A673 (cell line): ENCODE results near the gene RNF34. TPM values are rescaled to one million over a fixed set of nuclear protein-coding genes. Genes with fewer than 3 reads are reported as not detected.

Source experiments
- BruUV-seq: library from RNA; stranded (reverse); fragments of 400-500 nt; replicated peaks from 2 replicates; lab custom pipeline; 2021; lab: Mats Ljungman, UMichigan
- CTCF ChIA-PET: fragments of 300-600 bp; sonication (Branson Sonifier 250); formaldehyde crosslinking; loops from one replicate; lab custom pipeline; 2022; ENCODE audit warnings: antibody characterized with exemption; lab: Charles Lee
- POLR2A ChIA-PET: fragments of 300-600 bp; sonication (Branson Sonifier 250); formaldehyde crosslinking; loops from one replicate; lab custom pipeline; 2022; ENCODE audit warnings: antibody characterized with exemption; ENCODE audit not compliant: low non-redundant PET; lab: Charles Lee
- DNase-seq: peaks from one replicate; pipeline ENCODE4 v3.0.0-alpha.2; 2015; ENCODE audit warnings: low spot score
- H3K27ac ChIP-seq: fragments of 200-600 bp; sonication (generic); 2 replicates; pipeline ENCODE4 v1.5.1; 2016; ENCODE audit warnings: mixed run types, low read depth, mild to moderate bottlenecking, mixed read lengths, antibody characterized with exemption, low read length; ENCODE audit not compliant: poor library complexity, severe bottlenecking
- H3K27me3 ChIP-seq: fragments of 200-600 bp; sonication (generic); replicated peaks from 2 replicates; pipeline ENCODE4 v1.6.1; 2017; ENCODE audit warnings: mixed run types, low read depth, mild to moderate bottlenecking, mixed read lengths, antibody characterized with exemption, low read length; ENCODE audit not compliant: insufficient read depth, poor library complexity
- H3K36me3 ChIP-seq: fragments of 200-600 bp; sonication (generic); 2 replicates; pipeline ENCODE4 v1.6.1; 2016; ENCODE audit warnings: mixed run types, mild to moderate bottlenecking, mixed read lengths, antibody characterized with exemption, low read length; ENCODE audit not compliant: insufficient read depth, poor library complexity, severe bottlenecking
- H3K4me1 ChIP-seq: fragments of 200-600 bp; sonication (generic); 2 replicates; pipeline ENCODE4 v1.6.1; 2017; ENCODE audit warnings: mixed run types, mild to moderate bottlenecking, mixed read lengths, antibody characterized with exemption, low read length; ENCODE audit not compliant: insufficient read depth, poor library complexity, severe bottlenecking
- H3K4me3 ChIP-seq: fragments of 200-600 bp; sonication (generic); 2 replicates; pipeline ENCODE4 v1.5.1; 2016; ENCODE audit warnings: low read depth, mixed run types, mild to moderate bottlenecking, mixed read lengths, low read length; ENCODE audit not compliant: poor library complexity, severe bottlenecking
- H3K9me3 ChIP-seq: fragments of 200-600 bp; sonication (generic); 2 replicates; pipeline ENCODE4 v1.6.1; 2016; ENCODE audit warnings: mixed run types, low read depth, mild to moderate bottlenecking, mixed read lengths, antibody characterized with exemption, low read length; ENCODE audit not compliant: poor library complexity, severe bottlenecking
- CTCF ChIP-seq: fragments of 300-800, 200-600 bp; sonication (generic); conservative IDR thresholded peaks from 2 replicates; pipeline ENCODE4 v1.5.1; 2017; ENCODE audit warnings: low read depth, mild to moderate bottlenecking, antibody characterized with exemption, low read length, moderate library complexity, mixed read lengths
- EZH2 ChIP-seq: fragments of 200-600 bp; sonication (generic); IDR thresholded peaks from 2 replicates; pipeline ENCODE4 v1.6.1; 2017; ENCODE audit warnings: borderline replicate concordance, low read depth, mild to moderate bottlenecking, mixed read lengths, antibody characterized with exemption, low read length; ENCODE audit not compliant: poor library complexity, severe bottlenecking
- intact Hi-C: fragments of 100-400 bp; cut with micrococcal nuclease; formaldehyde crosslinking; loops from one replicate; pipeline ENCODE4 v1.10.0; 2022; ENCODE audit not compliant: unreplicated experiment
- microRNA-seq: library from miRNA; unstranded; fragments of <30 nt; microRNA quantifications from one replicate; pipeline ENCODE4 v1.2.0, GENCODE V29; 2021
- total RNA-seq: library from RNA; stranded (reverse); gene quantifications from 2 replicates; pipeline ENCODE4 v1.2.3, GENCODE V29; 2021

The RNF34 gene
- total RNA-seq, 1 experiment from 2014 or later, result 54.6 TPM

GRCh38 chr12:121472150-121472905, 72.4 kb downstream of the RNF34 start:
- no TSS peak for BruUV-seq
- Histone ChIP-seq H3K36me3 (no peaks in the 10 kb centered on the region), H3K27ac (no peak overlapping the region), H3K27me3 (no peaks in the 10 kb centered on the region), H3K4me1 (peaks cover 25% of the 10 kb centered on the region), H3K9me3 (no peaks in the 10 kb centered on the region), H3K4me3 (no peak overlapping the region)
- no peak for DNase-seq
- POLR2A ChIA-PET, result no interaction called here
- intact Hi-C loops, result no loop called here
- CTCF ChIA-PET, result interaction anchor here (0.5 kb wide), 1 partner anchor 195 kb away, joined by 4 read pairs; no protein-coding TSS in a partner anchor
- TF ChIP-seq CTCF, result no peak
- no peak for TF ChIP-seq EZH2

Small RNA genes lying within 50 kb of the gene (microRNA-seq; reads per million reads assigned to microRNA genes)
- gene MIR7107, result not detected

Other genes with a start within 250 kb of the RNF34 start
- gene P2RX4, start 190.0 kb upstream of the RNF34 start, total RNA-seq, result 7.6 and 9.9 TPM in 2 replicates
- gene CAMKK2, start 103.4 kb upstream of the RNF34 start, total RNA-seq, result 33.0 and 41.6 TPM in 2 replicates
- gene ANAPC5, start 47.7 kb upstream of the RNF34 start, total RNA-seq, result 142 and 145 TPM in 2 replicates
- gene KDM2B, start 180.9 kb downstream of the RNF34 start, total RNA-seq, result 49.3 and 52.5 TPM in 2 replicates
- 25.6 and 28.2 TPM in 2 replicates for gene ORAI1, start 226.4 kb downstream of the RNF34 start, total RNA-seq